HEK293 (cell line): ENCODE data around the gene FSTL4.

Source experiments
- CTCF ChIA-PET: fragments of 350-600 bp; formaldehyde crosslinking; extraction: SDS; loops from one replicate; lab custom pipeline; 2021; ENCODE audit warnings: antibody characterized with exemption; lab: Yijun Ruan, JAX
- POLR2A ChIA-PET: fragments of 300-600 bp; formaldehyde crosslinking; extraction: SDS; loops from one replicate; lab custom pipeline; 2020; ENCODE audit warnings: antibody characterized with exemption, inconsistent platforms; lab: Yijun Ruan, JAX
- H3K27ac ChIP-seq: fragments of 200-500 bp; sonication (Bioruptor generic); 2 replicates; pipeline ENCODE4 v1.5.1; 2014; ENCODE audit warnings: low read depth, low read length, control low read depth, inconsistent platforms; ENCODE audit errors: extremely low read depth
- H3K36me3 ChIP-seq, 2 experiments: fragments of 200-500 bp in 1 of 2; sonication (Bioruptor generic) in 1 of 2; 1 replicate in 1 of 2; 2 replicates in 1 of 2; pipeline ENCODE4 v1.5.1; 2014 to 2017; ENCODE audit warnings: inconsistent platforms in 2 of 2, low read length in 2 of 2; ENCODE audit not compliant: control insufficient read depth in 2 of 2, insufficient read depth in 1 of 2
- H3K4me1 ChIP-seq: fragments of 200-500 bp; sonication (Bioruptor generic); 2 replicates; pipeline ENCODE4 v1.5.1; 2014; ENCODE audit warnings: mild to moderate bottlenecking, low read length, inconsistent platforms; ENCODE audit not compliant: control insufficient read depth, insufficient read depth
- H3K4me3 ChIP-seq: 2 replicates; pipeline ENCODE4 v1.5.1; 2011; ENCODE audit warnings: low read depth, mild to moderate bottlenecking, control low read depth, low read length, moderate library complexity
- H3K9me3 ChIP-seq: fragments of 200-500 bp; sonication (Bioruptor generic); 2 replicates; pipeline ENCODE4 v1.5.1; 2014; ENCODE audit warnings: low read depth, low read length, inconsistent platforms; ENCODE audit not compliant: control insufficient read depth, insufficient read depth
- KLF9 ChIP-seq: fragments of 450-650 bp; formaldehyde crosslinking; IDR thresholded peaks from 2 replicates; pipeline ENCODE4 v1.5.1; 2016; ENCODE audit warnings: missing biosample characterization, missing genetic modification characterization, low read depth
- REPIN1 ChIP-seq: fragments of 450-650 bp; formaldehyde crosslinking; IDR thresholded peaks from 2 replicates; pipeline ENCODE4 v1.5.1; 2017; ENCODE audit warnings: missing biosample characterization, missing genetic modification characterization, low read depth
- SP3 ChIP-seq: fragments of 450-650 bp; formaldehyde crosslinking; IDR thresholded peaks from 2 replicates; pipeline ENCODE4 v1.5.1; 2016; ENCODE audit warnings: missing biosample characterization, missing genetic modification characterization
- WT1 ChIP-seq: fragments of 450-650 bp; formaldehyde crosslinking; IDR thresholded peaks from 2 replicates; pipeline ENCODE4 v1.5.1; 2016; ENCODE audit warnings: missing biosample characterization, missing genetic modification characterization
- ZNF10 ChIP-seq: fragments of 450-650 bp; formaldehyde crosslinking; IDR thresholded peaks from 2 replicates; pipeline ENCODE4 v1.5.1; 2017; ENCODE audit warnings: missing biosample characterization, missing genetic modification characterization
- ZNF202 ChIP-seq: fragments of 450-650 bp; formaldehyde crosslinking; IDR thresholded peaks from 2 replicates; pipeline ENCODE4 v1.5.1; 2016; ENCODE audit warnings: missing biosample characterization, missing genetic modification characterization, borderline replicate concordance
- ZNF354C ChIP-seq: fragments of 450-650 bp; formaldehyde crosslinking; IDR thresholded peaks from 2 replicates; pipeline ENCODE4 v1.5.1; 2016; ENCODE audit warnings: missing biosample characterization, missing genetic modification characterization, low read depth, borderline replicate concordance
- ZNF391 ChIP-seq: fragments of 450-650 bp; formaldehyde crosslinking; IDR thresholded peaks from 2 replicates; pipeline ENCODE4 v1.5.1; 2016; ENCODE audit warnings: low read depth, missing biosample characterization, missing genetic modification characterization, borderline replicate concordance
- ZNF416 ChIP-seq: fragments of 450-650 bp; formaldehyde crosslinking; IDR thresholded peaks from 2 replicates; pipeline ENCODE4 v1.5.1; 2016; ENCODE audit warnings: missing biosample characterization, missing genetic modification characterization
- ZNF560 ChIP-seq: fragments of 450-650 bp; formaldehyde crosslinking; IDR thresholded peaks from 2 replicates; pipeline ENCODE4 v1.5.1; 2017; ENCODE audit warnings: missing biosample characterization, missing genetic modification characterization, borderline replicate concordance
- ZNF571 ChIP-seq: fragments of 450-650 bp; formaldehyde crosslinking; IDR thresholded peaks from 2 replicates; pipeline ENCODE4 v1.5.0; 2017; ENCODE audit warnings: missing biosample characterization, missing genetic modification characterization
- ZNF585B ChIP-seq: fragments of 450-650 bp; formaldehyde crosslinking; IDR thresholded peaks from 2 replicates; pipeline ENCODE4 v1.5.1; 2016; ENCODE audit warnings: missing biosample characterization, missing genetic modification characterization
- ZNF600 ChIP-seq: fragments of 450-650 bp; formaldehyde crosslinking; IDR thresholded peaks from 2 replicates; pipeline ENCODE4 v1.5.1; 2016; ENCODE audit warnings: missing biosample characterization, missing genetic modification characterization
- TF ChIP-seq, protein P1 (sequence below): fragments of 450-650 bp; formaldehyde crosslinking; IDR thresholded peaks from 2 replicates; pipeline ENCODE4 v1.5.1; 2016; ENCODE audit warnings: missing biosample characterization, missing genetic modification characterization
- TF ChIP-seq, protein P2 (sequence below): fragments of 450-650 bp; formaldehyde crosslinking; IDR thresholded peaks from 2 replicates; pipeline ENCODE4 v1.5.1; 2016; ENCODE audit warnings: missing biosample characterization, missing genetic modification characterization
- TF ChIP-seq, protein P3 (sequence below): fragments of 450-650 bp; formaldehyde crosslinking; IDR thresholded peaks from 2 replicates; pipeline ENCODE4 v1.5.1; 2016; ENCODE audit warnings: missing biosample characterization, missing genetic modification characterization, low read depth
- TF ChIP-seq, protein P4 (sequence below): fragments of 450-650 bp; formaldehyde crosslinking; IDR thresholded peaks from 2 replicates; pipeline ENCODE4 v1.5.1; 2016; ENCODE audit warnings: missing biosample characterization, missing genetic modification characterization
- TF ChIP-seq, protein P5 (sequence below): fragments of 450-650 bp; IDR thresholded peaks from 2 replicates; pipeline ENCODE4 v1.5.1; 2018; ENCODE audit warnings: missing biosample characterization, missing genetic modification characterization
- TF ChIP-seq, protein P6 (sequence below): fragments of 450-650 bp; formaldehyde crosslinking; conservative IDR thresholded peaks from 2 replicates; pipeline ENCODE4 v1.5.1; 2016; ENCODE audit warnings: low read depth, missing biosample characterization, missing genetic modification characterization

FSTL4 gene

DNA sequence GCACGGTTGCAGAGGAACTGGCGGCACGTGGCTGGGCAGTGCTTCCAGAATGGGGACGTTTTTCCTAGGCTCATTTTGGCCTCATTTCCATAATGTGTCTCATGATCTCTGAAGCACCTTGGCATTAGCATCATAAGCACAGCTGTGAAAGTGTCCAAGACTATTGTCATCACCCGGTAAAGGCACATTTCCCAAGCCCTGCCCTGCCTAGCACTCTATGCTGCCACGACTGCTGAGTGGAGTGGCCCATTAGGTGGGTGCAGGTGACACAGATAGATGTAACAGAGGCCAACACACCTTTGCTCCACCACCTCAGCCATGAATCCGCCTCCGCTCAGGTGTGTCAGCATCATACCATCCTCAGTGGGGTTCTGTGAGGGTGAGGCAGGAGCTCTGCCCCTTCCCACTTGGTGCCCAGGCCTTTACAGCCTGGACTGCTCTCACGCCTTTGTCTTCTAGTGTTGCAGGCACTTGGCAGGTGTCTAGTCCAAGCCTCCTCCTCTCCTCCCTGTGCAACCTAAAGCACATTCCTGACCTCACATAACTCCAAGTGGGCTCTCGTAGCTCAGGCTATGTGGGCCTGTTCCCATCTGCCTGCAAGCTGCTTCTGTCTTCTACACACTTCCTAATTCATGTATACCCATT is 213.0 kb downstream of the FSTL4 start:
- H3K36me3 ChIP-seq = no peaks in the 10 kb centered on the region
- H3K9me3 ChIP-seq = no peaks in the 10 kb centered on the region
- TF ChIP-seq ZNF354C (tag by site-specific recombination) = no peak
- no peaks in the 10 kb centered on the region for H3K4me1 ChIP-seq
- POLR2A ChIA-PET = no interaction called here
- CTCF ChIA-PET = interaction anchor here (0.7 kb wide), 1 partner anchor 167 kb away, joined by 3 read pairs; no protein-coding TSS in a partner anchor
- no peak overlapping the region for H3K27ac ChIP-seq
- H3K4me3 ChIP-seq = no peak overlapping the region

DNA sequence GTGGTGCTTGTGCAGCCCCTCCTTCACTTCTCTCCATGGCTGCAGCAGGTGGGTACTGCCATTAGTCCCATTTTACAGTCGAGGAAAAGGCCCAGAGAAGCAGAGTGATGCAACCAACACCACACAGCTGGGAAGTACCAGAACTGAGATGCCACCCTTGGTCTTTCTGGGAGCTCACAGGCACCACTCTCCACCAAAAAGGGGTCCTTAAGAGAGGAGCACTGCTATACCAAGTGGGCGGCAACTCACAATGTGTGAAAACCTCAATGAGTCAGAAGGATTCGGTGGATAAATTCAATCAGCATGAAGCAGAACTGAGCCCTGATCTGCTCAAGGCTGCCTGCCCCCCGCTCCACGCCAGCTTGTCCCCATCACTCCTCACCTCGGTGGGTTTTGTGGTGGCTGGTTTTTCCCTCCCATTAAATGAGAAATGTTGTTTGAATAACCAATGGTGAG is 213.7 kb downstream of the FSTL4 start:
- no peak overlapping the region for H3K27ac ChIP-seq
- ChIA-PET POLR2A (no interaction called here), CTCF (interaction anchor here (0.7 to 3.3 kb wide), 2 partner anchors 25 to 166 kb away, joined by 3 to 15 read pairs; no protein-coding TSS in a partner anchor)
- TF ChIP-seq, protein P1, sequence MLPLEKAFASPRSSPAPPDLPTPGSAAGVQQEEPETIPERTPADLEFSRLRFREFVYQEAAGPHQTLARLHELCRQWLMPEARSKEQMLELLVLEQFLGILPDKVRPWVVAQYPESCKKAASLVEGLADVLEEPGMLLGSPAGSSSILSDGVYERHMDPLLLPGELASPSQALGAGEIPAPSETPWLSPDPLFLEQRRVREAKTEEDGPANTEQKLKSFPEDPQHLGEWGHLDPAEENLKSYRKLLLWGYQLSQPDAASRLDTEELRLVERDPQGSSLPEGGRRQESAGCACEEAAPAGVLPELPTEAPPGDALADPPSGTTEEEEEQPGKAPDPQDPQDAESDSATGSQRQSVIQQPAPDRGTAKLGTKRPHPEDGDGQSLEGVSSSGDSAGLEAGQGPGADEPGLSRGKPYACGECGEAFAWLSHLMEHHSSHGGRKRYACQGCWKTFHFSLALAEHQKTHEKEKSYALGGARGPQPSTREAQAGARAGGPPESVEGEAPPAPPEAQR = no peak
- TF ChIP-seq WT1 (tag by site-specific recombination) (no peak), ZNF10 (no peak), ZNF571 (tag by site-specific recombination) (no peak), REPIN1 (tag by site-specific recombination) (no peak), SP3 (tag by site-specific recombination) (no peak), ZNF585B (tag by site-specific recombination) (no peak), ZNF391 (no peak), ZNF600 (tag by site-specific recombination) (no peak), ZNF416 (no peak), KLF9 (tag by site-specific recombination) (no peak), ZNF202 (tag by site-specific recombination) (no peak), ZNF560 (tag by site-specific recombination) (no peak)
- TF ChIP-seq, protein P2, sequence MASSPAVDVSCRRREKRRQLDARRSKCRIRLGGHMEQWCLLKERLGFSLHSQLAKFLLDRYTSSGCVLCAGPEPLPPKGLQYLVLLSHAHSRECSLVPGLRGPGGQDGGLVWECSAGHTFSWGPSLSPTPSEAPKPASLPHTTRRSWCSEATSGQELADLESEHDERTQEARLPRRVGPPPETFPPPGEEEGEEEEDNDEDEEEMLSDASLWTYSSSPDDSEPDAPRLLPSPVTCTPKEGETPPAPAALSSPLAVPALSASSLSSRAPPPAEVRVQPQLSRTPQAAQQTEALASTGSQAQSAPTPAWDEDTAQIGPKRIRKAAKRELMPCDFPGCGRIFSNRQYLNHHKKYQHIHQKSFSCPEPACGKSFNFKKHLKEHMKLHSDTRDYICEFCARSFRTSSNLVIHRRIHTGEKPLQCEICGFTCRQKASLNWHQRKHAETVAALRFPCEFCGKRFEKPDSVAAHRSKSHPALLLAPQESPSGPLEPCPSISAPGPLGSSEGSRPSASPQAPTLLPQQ (tag by site-specific recombination) = no peak
- TF ChIP-seq, protein P3, sequence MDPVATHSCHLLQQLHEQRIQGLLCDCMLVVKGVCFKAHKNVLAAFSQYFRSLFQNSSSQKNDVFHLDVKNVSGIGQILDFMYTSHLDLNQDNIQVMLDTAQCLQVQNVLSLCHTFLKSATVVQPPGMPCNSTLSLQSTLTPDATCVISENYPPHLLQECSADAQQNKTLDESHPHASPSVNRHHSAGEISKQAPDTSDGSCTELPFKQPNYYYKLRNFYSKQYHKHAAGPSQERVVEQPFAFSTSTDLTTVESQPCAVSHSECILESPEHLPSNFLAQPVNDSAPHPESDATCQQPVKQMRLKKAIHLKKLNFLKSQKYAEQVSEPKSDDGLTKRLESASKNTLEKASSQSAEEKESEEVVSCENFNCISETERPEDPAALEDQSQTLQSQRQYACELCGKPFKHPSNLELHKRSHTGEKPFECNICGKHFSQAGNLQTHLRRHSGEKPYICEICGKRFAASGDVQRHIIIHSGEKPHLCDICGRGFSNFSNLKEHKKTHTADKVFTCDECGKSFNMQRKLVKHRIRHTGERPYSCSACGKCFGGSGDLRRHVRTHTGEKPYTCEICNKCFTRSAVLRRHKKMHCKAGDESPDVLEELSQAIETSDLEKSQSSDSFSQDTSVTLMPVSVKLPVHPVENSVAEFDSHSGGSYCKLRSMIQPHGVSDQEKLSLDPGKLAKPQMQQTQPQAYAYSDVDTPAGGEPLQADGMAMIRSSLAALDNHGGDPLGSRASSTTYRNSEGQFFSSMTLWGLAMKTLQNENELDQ (tag by site-specific recombination) = no peak
- TF ChIP-seq, protein P4, sequence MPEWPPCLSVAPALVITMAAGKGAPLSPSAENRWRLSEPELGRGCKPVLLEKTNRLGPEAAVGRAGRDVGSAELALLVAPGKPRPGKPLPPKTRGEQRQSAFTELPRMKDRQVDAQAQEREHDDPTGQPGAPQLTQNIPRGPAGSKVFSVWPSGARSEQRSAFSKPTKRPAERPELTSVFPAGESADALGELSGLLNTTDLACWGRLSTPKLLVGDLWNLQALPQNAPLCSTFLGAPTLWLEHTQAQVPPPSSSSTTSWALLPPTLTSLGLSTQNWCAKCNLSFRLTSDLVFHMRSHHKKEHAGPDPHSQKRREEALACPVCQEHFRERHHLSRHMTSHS (tag by site-specific recombination) = no peak
- TF ChIP-seq, protein P5, sequence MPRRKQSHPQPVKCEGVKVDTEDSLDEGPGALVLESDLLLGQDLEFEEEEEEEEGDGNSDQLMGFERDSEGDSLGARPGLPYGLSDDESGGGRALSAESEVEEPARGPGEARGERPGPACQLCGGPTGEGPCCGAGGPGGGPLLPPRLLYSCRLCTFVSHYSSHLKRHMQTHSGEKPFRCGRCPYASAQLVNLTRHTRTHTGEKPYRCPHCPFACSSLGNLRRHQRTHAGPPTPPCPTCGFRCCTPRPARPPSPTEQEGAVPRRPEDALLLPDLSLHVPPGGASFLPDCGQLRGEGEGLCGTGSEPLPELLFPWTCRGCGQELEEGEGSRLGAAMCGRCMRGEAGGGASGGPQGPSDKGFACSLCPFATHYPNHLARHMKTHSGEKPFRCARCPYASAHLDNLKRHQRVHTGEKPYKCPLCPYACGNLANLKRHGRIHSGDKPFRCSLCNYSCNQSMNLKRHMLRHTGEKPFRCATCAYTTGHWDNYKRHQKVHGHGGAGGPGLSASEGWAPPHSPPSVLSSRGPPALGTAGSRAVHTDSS (tag by site-specific recombination) = no peak
- TF ChIP-seq, protein P6, sequence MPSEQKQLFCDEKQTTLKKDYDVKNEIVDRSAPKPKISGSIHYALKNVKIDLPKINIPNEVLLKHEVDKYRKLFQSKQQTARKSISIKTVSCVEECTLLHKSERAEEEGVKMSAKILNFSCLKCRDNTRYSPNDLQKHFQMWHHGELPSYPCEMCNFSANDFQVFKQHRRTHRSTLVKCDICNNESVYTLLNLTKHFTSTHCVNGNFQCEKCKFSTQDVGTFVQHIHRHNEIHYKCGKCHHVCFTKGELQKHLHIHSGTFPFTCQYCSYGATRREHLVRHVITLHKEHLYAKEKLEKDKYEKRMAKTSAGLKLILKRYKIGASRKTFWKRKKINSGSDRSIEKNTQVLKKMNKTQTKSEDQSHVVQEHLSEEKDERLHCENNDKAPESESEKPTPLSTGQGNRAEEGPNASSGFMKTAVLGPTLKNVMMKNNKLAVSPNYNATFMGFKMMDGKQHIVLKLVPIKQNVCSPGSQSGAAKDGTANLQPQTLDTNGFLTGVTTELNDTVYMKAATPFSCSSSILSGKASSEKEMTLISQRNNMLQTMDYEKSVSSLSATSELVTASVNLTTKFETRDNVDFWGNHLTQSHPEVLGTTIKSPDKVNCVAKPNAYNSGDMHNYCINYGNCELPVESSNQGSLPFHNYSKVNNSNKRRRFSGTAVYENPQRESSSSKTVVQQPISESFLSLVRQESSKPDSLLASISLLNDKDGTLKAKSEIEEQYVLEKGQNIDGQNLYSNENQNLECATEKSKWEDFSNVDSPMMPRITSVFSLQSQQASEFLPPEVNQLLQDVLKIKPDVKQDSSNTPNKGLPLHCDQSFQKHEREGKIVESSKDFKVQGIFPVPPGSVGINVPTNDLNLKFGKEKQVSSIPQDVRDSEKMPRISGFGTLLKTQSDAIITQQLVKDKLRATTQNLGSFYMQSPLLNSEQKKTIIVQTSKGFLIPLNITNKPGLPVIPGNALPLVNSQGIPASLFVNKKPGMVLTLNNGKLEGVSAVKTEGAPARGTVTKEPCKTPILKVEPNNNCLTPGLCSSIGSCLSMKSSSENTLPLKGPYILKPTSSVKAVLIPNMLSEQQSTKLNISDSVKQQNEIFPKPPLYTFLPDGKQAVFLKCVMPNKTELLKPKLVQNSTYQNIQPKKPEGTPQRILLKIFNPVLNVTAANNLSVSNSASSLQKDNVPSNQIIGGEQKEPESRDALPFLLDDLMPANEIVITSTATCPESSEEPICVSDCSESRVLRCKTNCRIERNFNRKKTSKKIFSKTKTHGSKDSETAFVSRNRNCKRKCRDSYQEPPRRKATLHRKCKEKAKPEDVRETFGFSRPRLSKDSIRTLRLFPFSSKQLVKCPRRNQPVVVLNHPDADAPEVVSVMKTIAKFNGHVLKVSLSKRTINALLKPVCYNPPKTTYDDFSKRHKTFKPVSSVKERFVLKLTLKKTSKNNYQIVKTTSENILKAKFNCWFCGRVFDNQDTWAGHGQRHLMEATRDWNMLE (tag by site-specific recombination) = no peak

More for the DNA sequence above, 213.7 kb downstream of the FSTL4 start:
- H3K9me3 ChIP-seq = no peaks in the 10 kb centered on the region
- no peak overlapping the region for H3K4me3 ChIP-seq
- no peaks in the 10 kb centered on the region for H3K4me1 ChIP-seq
- H3K36me3 ChIP-seq = no peaks in the 10 kb centered on the region
